ENCODE results near the gene TAS2R43.
"Not testable (repeated sequence)": the region's sequence is repeated elsewhere in the genome, so short reads cannot be mapped to it uniquely, and the experiment has no call there.

TAS2R43 gene

GRCh38 chr12:11078246-11078645, 13.9 kb downstream of the TAS2R43 start:
- no peak for TF ChIP-seq CTCF (IDR thresholded peaks at IDR 0.05; ENCODE audit: borderline replicate concordance, insufficient read depth, low read depth, low read length)
- no peak overlapping the region for H3K4me3 ChIP-seq (ENCODE audit: low read depth, low read length)

GRCh38 chr12:11075642-11076041, 16.5 kb downstream of the TAS2R43 start:
- TF ChIP-seq CTCF (IDR thresholded peaks at IDR 0.05; ENCODE audit: borderline replicate concordance, insufficient read depth, low read depth, low read length), result no peak
- no peak overlapping the region for H3K4me3 ChIP-seq (ENCODE audit: low read depth, low read length)

GRCh38 chr12:11071414-11071813, 20.7 kb downstream of the TAS2R43 start:
- no peak for TF ChIP-seq CTCF (IDR thresholded peaks at IDR 0.05; ENCODE audit: borderline replicate concordance, insufficient read depth, low read depth, low read length)
- H3K4me3 ChIP-seq (ENCODE audit: low read depth, low read length), result no peak overlapping the region

- H3K4me3 ChIP-seq (ENCODE audit: low read depth, low read length), result no peak overlapping the region
- TF ChIP-seq CTCF (IDR thresholded peaks at IDR 0.05; ENCODE audit: borderline replicate concordance, insufficient read depth, low read depth, low read length), result no peak
Measured at GRCh38 chr12:11070999-11071398, 21.1 kb downstream of the TAS2R43 start.

GRCh38 chr12:11069854-11070365, 22.2 kb downstream of the TAS2R43 start:
- H3K4me3 ChIP-seq (ENCODE audit: low read depth, low read length), result no peak overlapping the region
- no peak for TF ChIP-seq CTCF (IDR thresholded peaks at IDR 0.05; ENCODE audit: borderline replicate concordance, insufficient read depth, low read depth, low read length)

- H3K4me3 ChIP-seq (ENCODE audit: low read depth, low read length), result no peak overlapping the region
- TF ChIP-seq CTCF (IDR thresholded peaks at IDR 0.05; ENCODE audit: borderline replicate concordance, insufficient read depth, low read depth, low read length), result no peak
Measured at GRCh38 chr12:11067514-11067913, 24.6 kb downstream of the TAS2R43 start.

- not testable (repeated sequence) for H3K4me3 ChIP-seq (ENCODE audit: low read depth, low read length)
Measured at GRCh38 chr12:11062194-11062593, 29.9 kb downstream of the TAS2R43 start, which contains the start of gene TAS2R46. Gene TAS2R46 (minus strand): TSS chr12:11062294. CDS start chr12:11062294, 0 bp downstream.

GRCh38 chr12:11059784-11060183, 32.3 kb downstream of the TAS2R43 start:
- no peak for TF ChIP-seq CTCF (IDR thresholded peaks at IDR 0.05; ENCODE audit: borderline replicate concordance, insufficient read depth, low read depth, low read length)

More at GRCh38 chr12:11059784-11060183, 32.3 kb downstream of the TAS2R43 start:
- no peak overlapping the region for H3K4me3 ChIP-seq (ENCODE audit: low read depth, low read length)

Measured in GM12875 (cell line).